K562 (cell line): ENCODE results near the gene ARL14EPL.

Experiments used
- ATF2 ChIP-seq: sonication (generic); formaldehyde crosslinking; IDR thresholded peaks from 2 replicates; pipeline ENCODE4 v1.8.1; 2022; ENCODE audit warnings: missing genetic modification reagents
- CTCF ChIP-seq, 3 experiments: IDR thresholded peaks in 2 of 3; conservative IDR thresholded peaks in 1 of 3; 2 replicates each; pipeline ENCODE4 v1.5.1; 2011 to 2012; ENCODE audit warnings: low read length in 3 of 3, mild to moderate bottlenecking in 3 of 3, control low read depth in 2 of 3, improper control_type of control experiment in 1 of 3, inconsistent platforms in 1 of 3, low read depth in 1 of 3, mixed read lengths in 1 of 3, moderate library complexity in 1 of 3; ENCODE audit not compliant: insufficient read depth in 2 of 3
- FOS ChIP-seq: IDR thresholded peaks from 3 replicates; pipeline ENCODE4 v1.6.1; 2011; ENCODE audit not compliant: insufficient read length; ENCODE audit errors: extremely low read depth
- GATAD2A ChIP-seq: fragments of 450-650 bp; IDR thresholded peaks from 2 replicates; pipeline ENCODE4 v1.6.1; 2017
- HIVEP1 ChIP-seq: fragments of 250-450 bp; sonication (Bioruptor Pico); IDR thresholded peaks from 2 replicates; pipeline ENCODE4 v1.4.0; 2020; ENCODE audit warnings: mild to moderate bottlenecking
- JUNB ChIP-seq: fragments of 450-650 bp; formaldehyde crosslinking; conservative IDR thresholded peaks from 2 replicates; pipeline ENCODE4 v1.4.0; 2020; ENCODE audit warnings: mild to moderate bottlenecking
- KAT7 ChIP-seq: sonication (generic); formaldehyde crosslinking; IDR thresholded peaks from 2 replicates; pipeline ENCODE4 v1.8.0; 2022; ENCODE audit warnings: missing genetic modification reagents, mild to moderate bottlenecking, borderline replicate concordance
- MYNN ChIP-seq, 2 experiments: sonication (generic); formaldehyde crosslinking in 1 of 2; IDR thresholded peaks; 2 replicates each; pipeline versions ENCODE4 v1.5.0 to v1.6.1; 2016 to 2020; ENCODE audit warnings: antibody characterized with exemption in 1 of 2, missing genetic modification reagents in 1 of 2
- POLR2A ChIP-seq: fragments of 450-650 bp; conservative IDR thresholded peaks from 2 replicates; pipeline ENCODE4 v1.6.1; 2016
- POLR2AphosphoS5 ChIP-seq: IDR thresholded peaks from 2 replicates; pipeline ENCODE4 v1.6.1; 2011; ENCODE audit warnings: mild to moderate bottlenecking, low read depth, low read length, moderate library complexity; ENCODE audit not compliant: control insufficient read depth, insufficient read depth
- SMAD3 ChIP-seq: fragments of 450-650 bp; formaldehyde crosslinking; conservative IDR thresholded peaks from 2 replicates; pipeline ENCODE4 v1.4.0; 2020; ENCODE audit warnings: mild to moderate bottlenecking
- ZBTB33 ChIP-seq: sonication (generic); formaldehyde crosslinking; IDR thresholded peaks from 2 replicates; pipeline ENCODE4 v1.8.1; 2023; ENCODE audit warnings: mild to moderate bottlenecking, missing genetic modification reagents
- ZKSCAN1 ChIP-seq: fragments of 150-350 bp; IDR thresholded peaks from 2 replicates; pipeline ENCODE4 v1.6.1; 2016; ENCODE audit warnings: low read depth, low read length
- ZNF143 ChIP-seq: sonication (generic); formaldehyde crosslinking; IDR thresholded peaks from 2 replicates; pipeline ENCODE4 v1.9.0; 2022; ENCODE audit warnings: mild to moderate bottlenecking, missing genetic modification reagents

GRCh38 chr5:116004248-116004647 is 28.0 kb upstream of the ARL14EPL start:
- TF ChIP-seq ZBTB33 (no peak), GATAD2A (no peak), MYNN (IDR thresholded peaks at IDR 0.05) (no peak), MYNN (CRISPR knock-in tag; IDR thresholded peaks at IDR 0.05) (no peak), ZNF143 (CRISPR knock-in tag) (no peak), ZKSCAN1 (no peak), POLR2A (no peak), POLR2AphosphoS5 (no peak), HIVEP1 (no peak), KAT7 (CRISPR knock-in tag) (no peak), ATF2 (CRISPR knock-in tag) (no peak), JUNB (CRISPR knock-in tag) (no peak), FOS (no peak), SMAD3 (CRISPR knock-in tag) (no peak), CTCF (IDR thresholded peaks at IDR 0.05 in 2 of 3, conservative IDR thresholded peaks at IDR 0.05 in 1 of 3; ENCODE audit: insufficient read depth in 2 of 3, low read depth in 1 of 3, low read length in 3 of 3) (no peak)
